PC-3 (cell line): ENCODE measurements around the gene EGF.

Experiments
- CTCF ChIP-seq: fragments of 300-600 bp; sonication (generic); conservative IDR thresholded peaks from 2 replicates; pipeline ENCODE4 v1.5.1; 2017; ENCODE audit warnings: antibody characterized with exemption, low read depth, mild to moderate bottlenecking, low read length
- EZH2 ChIP-seq: fragments of 300-600 bp; sonication (generic); IDR thresholded peaks from one replicate; pipeline ENCODE4 v1.6.1; 2017; ENCODE audit warnings: antibody characterized with exemption, mild to moderate bottlenecking, low read length; ENCODE audit not compliant: unreplicated experiment

GRCh38 chr4:109872950-109873656 lies 39.6 kb upstream of the EGF start:
- TF ChIP-seq CTCF (no peak), EZH2 (no peak)
